GM21360 (cell line): ENCODE results near the gene GPR148.

Source experiments
- ATAC-seq: cut with Tn5 transposase; IDR thresholded peaks from one replicate; pipeline ENCODE4 v1.9.1; 2021; ENCODE audit warnings: mild to moderate bottlenecking, moderate library complexity; ENCODE audit not compliant: unreplicated experiment

GPR148 gene

GRCh38 chr2:130749078-130749477 is 20.2 kb downstream of the GPR148 start:
- no peak for ATAC-seq

DNA sequence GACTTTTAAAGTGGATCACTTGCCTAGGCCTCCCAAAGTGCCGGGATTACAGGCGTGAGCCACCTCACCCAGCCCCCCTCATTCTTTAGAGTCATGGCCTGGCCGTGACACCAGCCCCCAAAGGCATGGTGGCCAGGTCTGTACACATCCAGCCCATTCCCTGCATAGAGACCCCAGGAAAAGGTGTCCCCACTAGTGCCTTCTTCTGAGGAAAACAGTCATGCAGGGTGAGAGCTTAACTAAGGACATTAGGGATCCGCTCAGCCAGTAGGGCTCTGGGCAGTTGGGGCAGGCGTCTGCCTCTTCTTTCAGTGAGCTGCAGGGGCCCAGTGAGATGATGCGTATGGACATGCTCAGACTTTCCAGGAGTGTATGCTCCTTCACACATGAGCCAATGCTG is 20.8 kb downstream of the GPR148 start:
- no peak for ATAC-seq

GRCh38 chr2:130754811-130755210 is 25.9 kb downstream of the GPR148 start:
- ATAC-seq: no peak

- no peak for ATAC-seq
Measured at GRCh38 chr2:130755256-130756052, 26.6 kb downstream of the GPR148 start, which contains the start of gene AMER3. AMER3 (plus strand) TSS chr2:130755540; CDS start chr2:130762073, 6,533 bp downstream.

DNA sequence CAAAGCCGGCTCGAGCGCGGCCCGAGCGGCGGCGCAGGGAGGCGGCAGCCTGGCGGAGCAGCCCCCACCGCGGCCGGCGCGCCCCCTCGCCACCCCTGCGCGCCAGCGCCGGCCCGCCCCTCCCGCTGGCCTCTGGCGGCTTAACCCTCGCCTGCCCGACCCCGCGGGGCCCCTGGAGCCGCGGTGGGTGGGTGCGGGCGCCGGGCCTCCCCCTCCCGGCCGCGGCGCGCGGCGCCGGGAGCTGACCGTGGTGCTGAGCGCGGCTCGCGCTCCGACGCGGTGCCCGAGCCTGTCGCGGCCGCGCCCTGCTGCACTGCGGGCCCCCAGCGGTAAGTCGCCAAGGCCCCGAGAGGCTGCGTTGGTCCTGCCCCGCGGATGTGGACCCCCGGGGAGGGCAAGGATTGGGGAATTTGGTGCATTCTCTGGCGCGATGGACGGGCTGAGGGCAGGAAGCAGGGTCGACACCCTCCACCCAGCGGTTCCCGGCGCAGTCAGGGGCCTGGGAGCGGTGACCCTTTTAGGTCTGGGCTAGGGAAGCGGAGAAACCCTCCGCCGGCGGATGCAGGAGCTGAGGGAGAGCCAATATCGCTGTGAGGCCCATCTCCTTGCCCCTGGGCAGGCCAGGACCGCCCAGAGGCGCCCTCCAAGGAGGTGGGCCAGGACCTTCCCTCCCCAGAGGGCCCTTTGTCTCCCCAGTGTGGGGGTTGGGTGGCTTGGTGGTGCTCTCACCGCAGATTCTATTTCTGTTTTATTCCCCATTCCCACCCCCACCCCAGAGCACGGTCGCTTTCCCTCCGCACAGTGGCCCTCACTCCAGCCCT is 27.4 kb downstream of the GPR148 start:
- no peak for ATAC-seq

DNA sequence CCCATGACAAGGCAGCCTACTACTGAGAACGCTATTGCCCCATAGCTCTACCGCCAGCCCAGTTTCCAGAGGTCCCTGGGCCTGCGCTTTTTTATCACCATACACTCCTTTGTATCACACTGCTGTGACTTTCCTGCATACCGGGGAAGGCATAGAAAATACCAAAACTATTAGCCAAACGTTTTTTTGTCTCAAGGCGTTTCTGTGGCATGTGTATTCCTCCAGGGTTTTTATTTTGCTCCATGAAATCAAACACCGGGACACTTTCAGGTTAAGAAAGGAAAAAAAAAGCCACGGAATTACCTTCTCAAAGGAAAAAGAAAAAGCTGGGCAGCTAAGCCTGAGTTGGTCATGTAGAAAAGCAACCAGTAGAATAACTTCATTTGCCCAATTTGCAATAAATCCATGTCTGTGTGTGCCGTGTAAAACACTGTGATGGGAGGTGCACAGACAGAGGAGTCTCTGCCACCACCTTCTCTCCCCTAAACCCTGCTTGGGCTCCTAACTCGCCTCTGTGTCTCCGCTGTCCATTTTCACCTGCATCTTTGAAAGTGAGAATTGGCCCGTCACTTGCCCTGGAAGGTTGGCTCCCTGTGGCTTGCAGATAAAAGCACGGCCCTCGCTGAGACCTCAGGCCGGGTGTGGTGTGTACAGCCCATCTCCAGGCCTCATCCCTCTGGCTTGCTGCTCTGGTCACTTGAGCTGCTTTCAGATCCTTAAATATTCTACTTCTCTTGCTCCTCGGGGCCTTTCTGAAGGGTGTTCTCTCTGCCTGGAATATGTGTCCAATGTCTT is 28.2 kb downstream of the GPR148 start:
- ATAC-seq: no peak

DNA sequence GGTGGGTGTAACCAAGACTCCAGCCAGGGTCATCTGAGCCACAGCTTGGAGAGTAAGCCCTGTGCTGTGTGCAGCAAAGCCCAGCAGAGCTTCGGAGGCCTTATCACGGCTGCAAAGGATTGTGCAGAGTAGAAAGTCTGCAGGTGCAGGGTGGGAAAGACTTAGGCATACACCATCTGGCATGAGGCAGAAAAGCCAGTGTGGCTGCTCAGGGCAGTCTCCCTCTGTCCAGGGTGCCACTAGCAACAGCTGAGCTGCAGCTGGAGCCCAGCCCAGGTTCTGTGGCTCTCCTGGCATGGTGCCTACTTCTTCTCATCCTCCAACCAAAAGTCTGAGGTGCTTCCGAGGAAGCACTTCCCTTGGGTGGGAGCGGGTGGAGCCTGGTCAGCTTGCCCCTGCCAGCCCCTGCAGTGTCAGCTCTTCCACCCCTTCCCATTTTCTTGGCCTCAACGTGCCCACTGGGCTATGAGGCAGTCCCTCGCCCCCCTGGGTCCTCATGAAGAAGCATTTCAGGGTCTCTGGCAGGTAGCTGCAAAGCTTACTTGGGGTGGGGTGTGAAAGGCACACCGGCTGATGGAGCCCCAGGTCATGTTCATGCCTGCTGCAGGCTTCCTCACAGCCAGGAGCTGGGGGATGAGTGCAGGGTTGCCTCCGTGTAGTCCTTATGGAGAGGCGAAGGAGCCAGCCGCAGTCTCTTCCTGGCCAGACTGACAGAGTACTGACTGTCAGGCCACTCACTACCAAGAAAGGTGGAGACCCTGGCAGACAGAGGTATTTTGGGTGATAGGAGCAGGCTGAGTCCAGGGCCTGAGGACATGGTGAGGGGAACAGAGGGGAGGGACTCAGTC is 31.3 kb downstream of the GPR148 start:
- no peak for ATAC-seq

- no peak for ATAC-seq
Measured at GRCh38 chr2:130760754-130761751, 32.2 kb downstream of the GPR148 start.

GRCh38 chr2:130762031-130762909 is 33.4 kb downstream of the GPR148 start:
- no peak for ATAC-seq

- no peak for ATAC-seq
Measured at GRCh38 chr2:130762910-130763385, 34.1 kb downstream of the GPR148 start.

DNA sequence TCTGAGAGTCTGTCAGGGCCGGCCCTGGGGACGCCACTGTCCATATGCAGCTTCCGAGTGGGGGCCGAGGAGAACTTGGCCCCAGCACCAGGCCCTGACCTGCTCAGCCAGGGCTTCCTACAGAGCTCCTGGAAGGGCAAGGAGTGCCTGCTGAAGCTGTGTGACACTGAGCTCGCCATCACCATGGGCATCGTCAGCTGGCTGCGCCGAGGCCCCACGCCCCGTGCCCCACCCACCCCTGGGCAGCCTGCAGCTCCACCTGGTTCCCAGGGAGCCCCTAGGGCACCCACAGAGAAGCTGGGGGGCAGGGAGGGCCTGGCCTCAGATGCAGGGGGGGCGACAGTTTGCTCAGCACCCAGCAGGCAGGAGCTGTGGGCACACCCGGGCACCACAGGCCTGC is 34.5 kb downstream of the GPR148 start:
- ATAC-seq: no peak

DNA sequence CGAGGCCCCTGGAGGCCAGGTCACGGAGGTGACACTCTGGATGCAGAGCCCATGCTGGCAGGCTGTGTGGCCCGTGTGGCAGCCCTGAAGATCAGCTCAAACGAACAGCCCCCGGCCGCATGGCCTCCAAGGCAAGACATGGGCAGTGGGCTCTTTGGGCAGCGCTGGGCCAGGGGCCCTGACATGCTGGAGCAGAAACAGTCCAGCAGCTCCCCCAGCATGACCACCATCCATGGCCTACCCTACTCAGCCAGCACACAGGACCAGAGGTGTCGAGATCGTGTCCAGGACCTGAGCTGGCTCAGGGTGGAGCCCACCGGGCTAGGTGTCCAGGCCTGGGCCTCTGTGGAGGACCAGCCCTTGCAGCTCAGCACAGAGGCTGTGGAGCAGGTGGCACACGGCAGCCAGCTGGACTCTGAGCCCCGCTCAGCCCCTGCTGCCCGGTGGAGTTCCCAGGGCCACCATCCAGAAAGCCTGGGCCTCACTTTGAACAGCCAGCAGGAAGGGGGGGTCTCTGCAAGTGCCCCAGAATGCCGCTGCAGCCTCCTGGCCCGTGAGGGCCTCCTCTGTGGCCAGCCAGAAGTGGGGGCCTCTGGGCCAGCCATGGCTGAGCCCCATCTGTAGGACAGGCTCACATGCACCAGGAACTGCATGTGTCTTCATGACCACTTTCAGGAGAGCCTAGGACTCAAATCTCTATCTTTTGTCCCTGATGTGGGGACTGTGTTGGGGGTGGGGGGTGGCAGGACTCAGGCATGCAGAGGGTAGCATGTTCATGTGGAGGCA is 35.4 kb downstream of the GPR148 start:
- ATAC-seq: no peak

- ATAC-seq: no peak
Measured at GRCh38 chr2:130764821-130765115, 35.9 kb downstream of the GPR148 start.

GRCh38 chr2:130765464-130765863 is 36.6 kb downstream of the GPR148 start:
- ATAC-seq: no peak

DNA sequence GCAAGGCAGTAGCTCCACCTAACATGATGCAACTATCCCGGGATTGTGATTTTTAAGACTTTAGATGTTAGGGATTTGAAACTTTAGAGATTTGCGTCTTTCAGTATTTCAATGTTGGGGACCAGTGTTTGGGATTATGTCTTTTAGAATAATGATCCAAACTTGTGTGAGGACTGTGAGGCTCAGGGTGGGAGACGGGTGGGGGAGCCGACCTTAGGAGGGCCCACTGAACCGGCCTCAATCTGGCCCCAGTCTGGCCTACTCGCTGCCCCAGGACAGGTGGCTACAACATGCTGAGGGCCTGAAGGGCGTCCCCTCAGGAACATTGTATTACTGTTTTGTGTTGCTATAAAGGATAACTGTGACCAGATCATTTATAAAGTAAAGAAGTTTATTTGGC is 37.2 kb downstream of the GPR148 start:
- no peak for ATAC-seq

DNA sequence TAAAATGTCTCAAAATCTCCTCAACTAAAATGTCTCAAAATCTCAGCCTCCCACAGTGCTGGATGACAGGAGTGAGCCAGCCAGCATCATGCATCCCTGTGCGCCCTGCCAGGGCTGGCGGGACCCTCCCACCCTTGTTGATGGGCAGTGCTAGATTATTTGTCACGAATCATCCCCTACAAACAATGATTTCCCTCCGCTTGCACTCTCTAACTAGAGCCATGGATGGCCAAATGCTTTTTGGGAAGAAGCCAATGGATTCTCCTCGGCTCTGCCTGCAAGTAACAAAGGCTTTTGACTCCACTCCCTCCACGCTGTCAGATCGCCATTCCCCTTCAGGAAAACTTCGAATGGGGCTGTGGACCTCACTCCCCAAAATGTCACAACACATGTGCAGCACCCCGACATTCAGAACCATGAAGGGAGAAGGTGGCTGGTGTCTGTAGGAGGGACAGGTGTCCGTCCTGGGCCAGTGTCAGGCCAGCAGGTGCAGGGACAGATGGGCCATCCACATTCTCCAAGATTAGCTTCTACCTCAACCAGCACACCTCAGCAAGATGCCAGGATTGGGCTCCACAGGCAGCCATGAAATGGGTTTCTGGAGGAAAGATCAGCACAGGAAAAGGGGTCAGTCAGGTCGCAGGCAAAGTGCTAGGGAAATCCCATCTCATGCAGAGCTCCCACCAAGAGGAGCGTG is 38.0 kb downstream of the GPR148 start:
- no peak for ATAC-seq

DNA sequence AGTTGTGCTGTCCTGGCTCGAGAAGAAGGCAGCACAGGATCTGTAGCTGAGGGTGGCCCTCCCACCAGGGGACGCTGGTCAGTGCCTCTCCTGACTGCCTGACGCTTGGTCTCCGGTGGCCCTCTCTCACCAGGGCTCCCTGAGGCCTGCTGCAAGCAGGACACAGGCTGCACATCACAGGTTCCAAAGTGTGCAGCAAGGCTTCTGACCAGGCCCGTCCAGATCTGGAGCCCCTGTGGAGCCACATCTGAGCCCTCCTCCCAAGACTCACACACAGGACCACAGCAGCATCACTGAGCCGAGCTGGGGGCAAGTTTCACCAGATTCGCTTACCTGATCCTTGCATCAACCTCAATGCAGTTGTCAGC is 38.5 kb downstream of the GPR148 start:
- ATAC-seq: no peak
